Prostate gland (tissue), 2 donors: Measurements from ENCODE around the gene CMTM8. TPM values are rescaled to one million over a fixed set of nuclear protein-coding genes. Genes with fewer than 3 reads are reported as not detected.

Experiments used
- DNase-seq: peaks from one replicate; pipeline ENCODE4 v3.0.0-alpha.2; 2019; ENCODE audit warnings: low spot score
- H3K27ac ChIP-seq, 2 donors: fragments of 200-600 bp; sonication (generic); 2 replicates each; pipeline ENCODE4 v1.5.1; 2017 to 2019
- H3K27me3 ChIP-seq: fragments of 200-600 bp; sonication (generic); replicated peaks from 2 replicates; pipeline ENCODE4 v1.5.1; 2019; ENCODE audit not compliant: insufficient read depth
- H3K36me3 ChIP-seq, 2 donors: fragments of 200-600 bp; sonication (generic); 1 replicate in 1 of 2; 2 replicates in 1 of 2; pipeline versions ENCODE4 v1.5.1 to v1.8.1; 2017 to 2019
- H3K4me1 ChIP-seq: fragments of 200-600 bp; sonication (generic); replicated peaks from 2 replicates; pipeline ENCODE4 v1.5.1; 2019
- H3K4me3 ChIP-seq, 2 donors: fragments of 200-600 bp; sonication (generic); 2 replicates each; pipeline ENCODE4 v1.5.1; 2017 to 2019
- H3K9me3 ChIP-seq: fragments of 200-600 bp; sonication (generic); 2 replicates; pipeline ENCODE4 v1.5.1; 2017
- CTCF ChIP-seq, 4 experiments: fragments of 200-600 bp in 2 of 4; fragments of 450-650 bp in 2 of 4; sonication (generic) in 2 of 4; IDR thresholded peaks; 1 replicate in 3 of 4; 2 replicates in 1 of 4; pipeline ENCODE4 v1.5.1; 2016 to 2019; ENCODE audit warnings: antibody characterized with exemption in 4 of 4, mild to moderate bottlenecking in 2 of 4, moderate library complexity in 2 of 4
- POLR2A ChIP-seq: fragments of 450-650 bp; IDR thresholded peaks from one replicate; pipeline ENCODE4 v1.6.1; 2016; ENCODE audit warnings: antibody characterized with exemption, mild to moderate bottlenecking
- POLR2AphosphoS5 ChIP-seq: sonication (generic); formaldehyde crosslinking; IDR thresholded peaks from one replicate; pipeline ENCODE4 v1.6.1; 2017; ENCODE audit warnings: antibody characterized with exemption
- WGBS: methylation state at CpG from one replicate; pipeline ENCODE4 v1.1.5; 2018; 5-methylcytosine and 5-hydroxymethylcytosine counted together
- intact Hi-C: fragments of 100-400 bp; cut with DNase I; formaldehyde crosslinking; loops from one replicate; pipeline ENCODE4 v1.14.2; 2022
- total RNA-seq, 2 donors: library from RNA; depleted of rRNA; stranded (reverse); fragments of >200 nt; gene quantifications; one replicate each; pipeline ENCODE4 v1.1.0, GENCODE V29; 2016

Gene CMTM8
- total RNA-seq, 2 donors from 2014 or later, result 28.8 to 30.3 TPM

GRCh38 chr3:32309654-32310242, 71.3 kb downstream of the CMTM8 start:
- Histone ChIP-seq H3K27ac (no peak overlapping the region), H3K36me3 (no peaks in the 10 kb centered on the region), H3K9me3 (no peaks in the 10 kb centered on the region), H3K4me1 (no peaks in the 10 kb centered on the region), H3K4me3 (no peak overlapping the region), H3K27me3 (no peaks in the 10 kb centered on the region)
- intact Hi-C loops, result no loop called here
- 86% methylated on average over 5 of the region's 5 CpGs for WGBS
- DNase-seq, result no peak
- TF ChIP-seq POLR2AphosphoS5 (no peak), POLR2A (no peak), CTCF (IDR thresholded peaks at IDR 0.05) (no peak)

GRCh38 chr3:32310336-32310735, 71.9 kb downstream of the CMTM8 start:
- intact Hi-C loops, result no loop called here
- H3K4me3 ChIP-seq, result no peak overlapping the region
- no peak overlapping the region for H3K27ac ChIP-seq
- TF ChIP-seq POLR2A (no peak), POLR2AphosphoS5 (no peak), CTCF (IDR thresholded peaks at IDR 0.05) (no peak)
- DNase-seq, result no peak
- WGBS, result 85% methylated on average over 5 of the region's 5 CpGs
- no peaks in the 10 kb centered on the region for H3K36me3 ChIP-seq
- no peaks in the 10 kb centered on the region for H3K27me3 ChIP-seq
- H3K9me3 ChIP-seq, result no peaks in the 10 kb centered on the region
- no peaks in the 10 kb centered on the region for H3K4me1 ChIP-seq

GRCh38 chr3:32310918-32311839, 72.7 kb downstream of the CMTM8 start:
- 53% methylated on average over 15 of the region's 15 CpGs for WGBS
- no peak overlapping the region for H3K27ac ChIP-seq

GRCh38 chr3:32312251-32312650, 73.8 kb downstream of the CMTM8 start:
- no peak for TF ChIP-seq POLR2A
- no peak for TF ChIP-seq CTCF (IDR thresholded peaks at IDR 0.05)
- no peak for TF ChIP-seq POLR2AphosphoS5
- Histone ChIP-seq H3K9me3 (no peaks in the 10 kb centered on the region), H3K27me3 (no peaks in the 10 kb centered on the region), H3K4me1 (no peaks in the 10 kb centered on the region), H3K36me3 (no peaks in the 10 kb centered on the region), H3K4me3 (no peak overlapping the region), H3K27ac (no peak overlapping the region)
- WGBS, result 81% methylated on average over 1 of the region's 1 CpG
- no peak for DNase-seq
- intact Hi-C loops, result no loop called here

More at GRCh38 chr3:32310918-32311839, 72.7 kb downstream of the CMTM8 start:
- Histone ChIP-seq H3K4me1 (no peaks in the 10 kb centered on the region), H3K9me3 (no peaks in the 10 kb centered on the region), H3K27me3 (no peaks in the 10 kb centered on the region), H3K4me3 (no peak overlapping the region), H3K36me3 (no peaks in the 10 kb centered on the region)
- TF ChIP-seq CTCF (IDR thresholded peaks at IDR 0.05) (no peak), POLR2AphosphoS5 (no peak), POLR2A (no peak)
- intact Hi-C loops, result no loop called here
- DNase-seq, result no peak
